HG03135 (cell line): ENCODE data around the gene SLC6A20.

Source experiments
- ATAC-seq: cut with Tn5 transposase; IDR thresholded peaks from one replicate; pipeline ENCODE4 v1.9.1; 2021; ENCODE audit warnings: mild to moderate bottlenecking, moderate library complexity; ENCODE audit not compliant: unreplicated experiment

Gene SLC6A20

GRCh38 chr3:45795882-45796765 lies at the start of gene SLC6A20:
Gene SLC6A20, minus strand, starts transcription at chr3:45796536. Its CDS starts 117 bp downstream, at chr3:45796419.
- no peak for ATAC-seq

GRCh38 chr3:45844616-45845015 lies 48.3 kb upstream of the SLC6A20 start:
- no peak for ATAC-seq

GRCh38 chr3:45842851-45843625 lies 46.7 kb upstream of the SLC6A20 start:
- ATAC-seq: no peak

- peak; percentile 93 for ATAC-seq
Measured at GRCh38 chr3:45841757-45842491, 45.6 kb upstream of the SLC6A20 start, which contains the start of gene LZTFL1. Gene LZTFL1, minus strand, starts transcription at chr3:45842119. Its CDS starts 128 bp downstream, at chr3:45841991.

GRCh38 chr3:45841420-45841756 lies 45.1 kb upstream of the SLC6A20 start:
- ATAC-seq: peak; percentile 18

- no peak for ATAC-seq
Measured at GRCh38 chr3:45838466-45838865, 42.1 kb upstream of the SLC6A20 start.

- no peak for ATAC-seq
Measured at GRCh38 chr3:45832699-45833098, 36.4 kb upstream of the SLC6A20 start.

- no peak for ATAC-seq
Measured at GRCh38 chr3:45830121-45830520, 33.8 kb upstream of the SLC6A20 start.

- no peak for ATAC-seq
Measured at GRCh38 chr3:45826908-45827307, 30.6 kb upstream of the SLC6A20 start.

- no peak for ATAC-seq
Measured at GRCh38 chr3:45826321-45826720, 30.0 kb upstream of the SLC6A20 start.

- no peak for ATAC-seq
Measured at GRCh38 chr3:45821127-45821526, 24.8 kb upstream of the SLC6A20 start.

- ATAC-seq: no peak
Measured at GRCh38 chr3:45819543-45819942, 23.2 kb upstream of the SLC6A20 start.

- no peak for ATAC-seq
Measured at GRCh38 chr3:45817831-45818522, 21.6 kb upstream of the SLC6A20 start.

- ATAC-seq: no peak
Measured at GRCh38 chr3:45816544-45816943, 20.2 kb upstream of the SLC6A20 start.

- no peak for ATAC-seq
Measured at GRCh38 chr3:45814322-45814721, 18.0 kb upstream of the SLC6A20 start.

- no peak for ATAC-seq
Measured at GRCh38 chr3:45807681-45808540, 11.6 kb upstream of the SLC6A20 start.

- no peak for ATAC-seq
Measured at GRCh38 chr3:45807133-45807532, 10.8 kb upstream of the SLC6A20 start.

- no peak for ATAC-seq
Measured at GRCh38 chr3:45806072-45806471, 9.7 kb upstream of the SLC6A20 start.

- ATAC-seq: no peak
Measured at GRCh38 chr3:45803252-45803935, 7.1 kb upstream of the SLC6A20 start.
